ENCODE data around the gene LDLRAD4.
"Not testable (repeated sequence)": the region's sequence is repeated elsewhere in the genome, so short reads cannot be mapped to it uniquely, and the experiment has no call there.

GRCh38 chr18:13346449-13346848, 127.9 kb downstream of the LDLRAD4 start:
- not testable (repeated sequence) for TF ChIP-seq POLR2AphosphoS5, POLR2A (IDR thresholded peaks at IDR 0.05; ENCODE audit: low read depth, low read length)

Data from GM12891 (cell line).